Choroid plexus epithelial cell (primary cell): ENCODE measurements around the gene TBATA.
A peak's percentile ranks its signal among the peaks of the same experiment; 100 is the strongest.

ENCODE experiments used
- DNase-seq: peaks from one replicate; pipeline ENCODE4 v3.0.0-alpha.2; 2010; ENCODE audit warnings: low read depth
- H3K4me3 ChIP-seq: 2 replicates; pipeline ENCODE4 v1.5.1; 2011; ENCODE audit warnings: low read depth, mild to moderate bottlenecking, control low read depth, low read length, moderate library complexity
- TF ChIP-seq, protein P1 (sequence below): conservative IDR thresholded peaks from 2 replicates; pipeline ENCODE4 v1.5.1; 2011; ENCODE audit warnings: low read depth, mild to moderate bottlenecking, control low read depth, inconsistent platforms, low read length, moderate library complexity

The TBATA gene

DNA sequence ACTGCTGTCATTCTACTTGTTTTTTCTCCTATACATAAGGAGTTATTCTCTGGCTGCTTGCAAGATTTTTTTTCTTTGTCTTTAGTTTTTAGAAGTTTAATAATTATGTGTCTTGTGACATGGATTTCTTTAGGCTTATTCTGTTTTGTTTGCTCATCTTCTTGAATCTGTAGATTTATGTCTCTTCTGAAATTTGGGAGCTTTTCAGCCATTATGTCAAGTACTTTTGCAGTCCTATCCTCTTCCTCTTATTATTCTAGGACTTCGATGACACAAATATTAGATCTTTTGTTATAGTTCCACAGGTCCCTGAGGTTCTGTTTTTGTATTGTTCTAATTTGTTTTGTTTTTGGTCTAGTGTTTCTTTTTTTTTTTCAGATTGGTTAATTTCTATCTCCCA lies 16.7 kb upstream of the TBATA start:
- DNase-seq, result no peak
- TF ChIP-seq, protein P1, sequence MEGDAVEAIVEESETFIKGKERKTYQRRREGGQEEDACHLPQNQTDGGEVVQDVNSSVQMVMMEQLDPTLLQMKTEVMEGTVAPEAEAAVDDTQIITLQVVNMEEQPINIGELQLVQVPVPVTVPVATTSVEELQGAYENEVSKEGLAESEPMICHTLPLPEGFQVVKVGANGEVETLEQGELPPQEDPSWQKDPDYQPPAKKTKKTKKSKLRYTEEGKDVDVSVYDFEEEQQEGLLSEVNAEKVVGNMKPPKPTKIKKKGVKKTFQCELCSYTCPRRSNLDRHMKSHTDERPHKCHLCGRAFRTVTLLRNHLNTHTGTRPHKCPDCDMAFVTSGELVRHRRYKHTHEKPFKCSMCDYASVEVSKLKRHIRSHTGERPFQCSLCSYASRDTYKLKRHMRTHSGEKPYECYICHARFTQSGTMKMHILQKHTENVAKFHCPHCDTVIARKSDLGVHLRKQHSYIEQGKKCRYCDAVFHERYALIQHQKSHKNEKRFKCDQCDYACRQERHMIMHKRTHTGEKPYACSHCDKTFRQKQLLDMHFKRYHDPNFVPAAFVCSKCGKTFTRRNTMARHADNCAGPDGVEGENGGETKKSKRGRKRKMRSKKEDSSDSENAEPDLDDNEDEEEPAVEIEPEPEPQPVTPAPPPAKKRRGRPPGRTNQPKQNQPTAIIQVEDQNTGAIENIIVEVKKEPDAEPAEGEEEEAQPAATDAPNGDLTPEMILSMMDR, result no peak
- H3K4me3 ChIP-seq, result no peak overlapping the region

DNA sequence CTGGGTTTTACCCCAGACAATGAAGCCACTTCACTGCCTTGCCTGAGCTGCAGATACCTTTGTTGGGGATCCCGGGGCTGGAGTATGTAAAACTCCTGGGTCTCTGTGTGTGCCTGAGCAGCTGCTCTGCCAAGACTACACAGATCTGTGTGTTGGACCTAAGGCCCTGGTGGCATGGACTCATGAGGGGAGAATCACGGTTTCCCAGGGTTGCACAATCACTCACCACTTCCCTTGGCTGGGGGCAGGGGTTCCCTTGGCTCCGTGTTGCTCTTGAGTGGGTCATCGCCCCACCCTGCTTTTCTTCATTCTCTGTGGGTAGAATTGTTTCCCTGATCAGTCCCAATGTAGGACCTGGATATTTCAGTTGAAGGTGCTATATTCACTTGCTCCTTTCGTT lies 13.9 kb upstream of the TBATA start:
- peak; percentile 7 for DNase-seq
- TF ChIP-seq, protein P1, result no peak
- H3K4me3 ChIP-seq, result no peak overlapping the region

DNA sequence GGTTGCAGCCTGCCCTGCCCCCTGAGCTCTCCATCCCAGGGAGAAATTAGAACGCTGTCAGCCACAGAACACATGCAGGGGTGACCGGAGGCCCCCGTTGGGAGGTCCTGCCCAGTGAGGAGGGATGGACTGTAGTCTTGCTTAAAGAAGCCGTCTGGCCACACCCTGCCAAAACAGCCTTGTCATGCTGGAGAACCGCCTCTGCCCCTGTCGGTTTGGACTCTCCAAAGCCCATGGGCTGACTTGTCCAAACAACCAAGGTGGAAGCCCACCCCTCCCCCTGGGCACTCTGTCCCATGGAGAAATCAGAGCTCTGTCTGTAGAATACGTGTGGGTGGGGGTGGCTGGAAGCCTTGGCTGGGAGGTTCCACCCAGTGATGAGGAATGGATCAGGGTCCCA lies 12.7 kb upstream of the TBATA start:
- DNase-seq, result no peak
- no peak overlapping the region for H3K4me3 ChIP-seq
- TF ChIP-seq, protein P1, result no peak

DNA sequence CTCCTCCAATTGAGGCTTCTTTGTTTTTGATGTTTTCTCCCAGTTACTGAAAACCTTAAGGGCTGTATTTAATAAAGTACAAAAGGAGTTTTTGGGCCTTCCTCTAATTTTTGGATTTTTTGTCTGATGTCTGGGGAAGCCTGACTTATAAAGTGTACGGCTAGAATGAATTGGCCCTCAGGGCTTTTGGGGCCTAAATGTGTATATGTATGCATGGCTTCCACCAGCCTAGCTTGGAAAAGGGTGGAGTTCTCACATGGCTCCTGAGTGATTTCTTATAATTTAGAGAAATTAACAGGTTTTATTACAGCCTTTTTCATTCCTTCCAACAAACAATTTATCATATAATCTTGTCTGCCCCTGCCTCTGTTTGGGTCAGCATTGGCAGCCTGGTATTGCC lies 10.4 kb upstream of the TBATA start:
- H3K4me3 ChIP-seq, result no peak overlapping the region
- TF ChIP-seq, protein P1, result no peak
- DNase-seq, result no peak

DNA sequence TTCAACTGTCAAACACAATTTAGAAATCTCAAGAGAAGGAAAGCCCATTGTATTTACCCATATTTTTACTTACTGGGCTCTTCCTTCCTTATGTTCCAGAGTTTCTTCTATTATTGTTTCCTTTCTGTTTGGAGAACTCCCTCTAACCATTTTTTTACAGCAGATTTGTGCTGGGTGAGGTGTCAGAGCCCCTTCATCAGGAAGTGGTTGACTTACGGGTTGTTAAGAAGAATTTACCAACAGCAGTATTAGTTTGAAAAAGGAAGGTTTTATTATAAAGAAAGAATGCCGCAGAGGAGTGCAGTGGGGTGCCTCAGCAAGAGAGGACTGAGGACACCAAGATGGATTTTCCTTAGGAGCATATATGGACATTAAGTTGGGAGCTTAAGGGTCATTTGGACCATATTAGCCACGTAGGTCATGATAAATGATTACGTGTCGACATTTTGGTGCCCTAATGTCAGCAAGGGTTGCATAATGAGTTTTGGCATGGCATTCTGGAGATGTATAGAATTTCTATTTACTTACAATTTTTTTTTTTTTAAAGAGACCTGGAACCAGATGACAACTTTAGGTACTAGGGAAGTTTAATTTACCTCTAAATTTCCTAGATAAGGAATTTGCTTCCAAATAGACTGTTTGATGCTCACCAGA lies 6.3 kb upstream of the TBATA start:
- no peak for DNase-seq
- H3K4me3 ChIP-seq, result no peak overlapping the region
- TF ChIP-seq, protein P1, result no peak

DNA sequence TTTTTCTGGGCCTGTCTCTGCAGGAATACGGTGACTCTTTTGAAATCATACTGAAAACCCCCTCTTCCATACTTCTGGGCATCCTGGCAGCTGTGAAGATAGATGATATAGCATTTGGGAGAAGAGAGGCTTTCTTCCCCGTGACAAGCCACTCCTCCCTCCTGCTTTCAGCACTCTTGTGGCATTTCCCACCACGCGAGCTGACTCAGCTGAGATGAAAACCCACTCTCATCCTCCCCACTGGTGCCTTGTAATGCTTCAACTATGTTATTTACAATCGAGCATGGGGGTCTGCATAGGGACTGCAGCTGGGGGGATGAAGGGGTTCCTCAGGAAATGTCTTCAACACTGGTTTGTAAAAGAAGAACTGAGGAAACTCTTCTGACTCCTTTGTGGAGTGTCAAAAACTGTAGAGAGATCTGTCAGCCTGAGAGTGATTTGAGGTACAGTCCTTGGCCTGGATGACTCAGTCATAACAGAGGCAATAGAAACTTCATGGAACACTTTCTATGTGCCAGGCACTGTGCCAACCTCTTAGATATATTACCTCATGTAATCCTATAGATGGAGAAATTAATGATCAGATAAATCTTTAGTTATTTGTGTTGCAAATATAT lies 1.7 kb upstream of the TBATA start:
- peak; percentile 72 for DNase-seq
- TF ChIP-seq, protein P1, result no peak
- H3K4me3 ChIP-seq, result no peak overlapping the region

DNA sequence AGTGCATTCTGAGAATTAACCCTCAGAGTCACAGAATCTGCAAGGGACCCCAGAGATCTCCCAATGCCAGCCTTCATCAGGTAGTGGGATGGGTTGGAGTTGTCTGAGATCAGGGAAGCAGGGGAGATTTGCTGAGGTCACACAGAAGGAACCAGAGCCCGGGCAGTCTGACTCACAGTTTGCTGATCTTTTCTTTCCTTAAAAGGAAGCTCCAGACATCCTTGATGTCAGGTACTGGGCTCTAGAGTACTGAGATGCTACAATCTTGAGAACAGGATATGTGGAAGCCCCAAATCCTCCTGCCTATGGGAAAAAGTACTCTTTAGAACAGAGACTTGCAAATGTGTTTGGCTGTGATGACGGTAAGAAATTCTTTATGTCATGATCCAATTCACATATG lies 706 bp downstream of the TBATA start:
- no peak overlapping the region for H3K4me3 ChIP-seq
- TF ChIP-seq, protein P1, result no peak
- DNase-seq, result peak; percentile 30
